K562 (cell line): ENCODE measurements around the gene TMCC2. TPM values are rescaled to one million over a fixed set of nuclear protein-coding genes. Genes with fewer than 3 reads are reported as not detected.

Source experiments
- GTF2F1 ChIP-seq: IDR thresholded peaks from 2 replicates; pipeline ENCODE4 v1.6.1; 2011; ENCODE audit warnings: low read depth, low read length, improper control_type of control experiment
- KLF10 ChIP-seq: fragments of 250-450 bp; sonication (Bioruptor Pico); IDR thresholded peaks from 2 replicates; pipeline ENCODE4 v1.6.1; 2021; ENCODE audit warnings: matching md5 sums
- PTBP1 ChIP-seq: fragments of 200-400 bp; formaldehyde crosslinking; IDR thresholded peaks from 2 replicates; pipeline ENCODE4 v1.6.1; 2017; ENCODE audit warnings: low read depth, low read length
- polyA plus RNA-seq, 8 experiments: library from polyadenylated mRNA; depleted of rRNA in 4 of 8; stranded (reverse) in 5 of 8; unstranded in 3 of 8; fragments of >200 nt; fragmentation: Nextera tagmentation in 2 of 8; fragmentation: Illumina TruSeq in 1 of 8; extraction: Ambion mirVana in 2 of 8; extraction: Trizol in 1 of 8; gene quantifications; 2 replicates each; pipeline versions ENCODE4 v1.2.1 to v1.2.3, GENCODE V29; 2011 to 2014; ENCODE audit warnings: inconsistent platforms in 1 of 8, missing spikeins in 1 of 8
- total RNA-seq, 7 experiments: library from RNA; depleted of rRNA in 6 of 7; stranded (reverse); fragments of >200 nt in 6 of 7; fragmentation: Illumina TruSeq in 2 of 7; extraction: Trizol in 2 of 7; gene quantifications; 2 replicates each; pipeline versions ENCODE4 v1.2.1 to v1.2.3, GENCODE V29; 2011 to 2021; ENCODE audit warnings: low replicate concordance in 1 of 7
- TF ChIP-seq, protein P1 (sequence below): fragments of 150-350 bp; conservative IDR thresholded peaks from 2 replicates; pipeline ENCODE4 v1.6.1; 2014; ENCODE audit warnings: low read length
- TF ChIP-seq, protein P2 (sequence below): fragments of 250-450 bp; sonication (Bioruptor Pico); IDR thresholded peaks from 2 replicates; pipeline ENCODE4 v1.8.0; 2022; ENCODE audit warnings: moderate library complexity, mild to moderate bottlenecking, inconsistent platforms
- TF ChIP-seq, protein P3 (sequence below): fragments of 450-650 bp; conservative IDR thresholded peaks from 2 replicates; pipeline ENCODE4 v1.6.1; 2016; ENCODE audit warnings: missing genetic modification characterization, low read depth, mild to moderate bottlenecking, control low read depth, missing compliant biosample characterization
- TF ChIP-seq, protein P4 (sequence below): fragments of 200-600 bp; sonication (generic); IDR thresholded peaks from one replicate; pipeline ENCODE4 v1.6.1; 2012; ENCODE audit warnings: mild to moderate bottlenecking, low read depth, low read length, inconsistent platforms
- TF ChIP-seq, protein P5 (sequence below): fragments of 450-650 bp; formaldehyde crosslinking; IDR thresholded peaks from 2 replicates; pipeline ENCODE4 v1.4.0; 2020; ENCODE audit warnings: mild to moderate bottlenecking, moderate library complexity

The TMCC2 gene
- total and polyA plus RNA-seq, 9 of the 15 experiments (the other 6 are each of a cell fraction or from before 2014, with no cell fraction given), result 0.06 to 1.8 (median 0.98) TPM

DNA sequence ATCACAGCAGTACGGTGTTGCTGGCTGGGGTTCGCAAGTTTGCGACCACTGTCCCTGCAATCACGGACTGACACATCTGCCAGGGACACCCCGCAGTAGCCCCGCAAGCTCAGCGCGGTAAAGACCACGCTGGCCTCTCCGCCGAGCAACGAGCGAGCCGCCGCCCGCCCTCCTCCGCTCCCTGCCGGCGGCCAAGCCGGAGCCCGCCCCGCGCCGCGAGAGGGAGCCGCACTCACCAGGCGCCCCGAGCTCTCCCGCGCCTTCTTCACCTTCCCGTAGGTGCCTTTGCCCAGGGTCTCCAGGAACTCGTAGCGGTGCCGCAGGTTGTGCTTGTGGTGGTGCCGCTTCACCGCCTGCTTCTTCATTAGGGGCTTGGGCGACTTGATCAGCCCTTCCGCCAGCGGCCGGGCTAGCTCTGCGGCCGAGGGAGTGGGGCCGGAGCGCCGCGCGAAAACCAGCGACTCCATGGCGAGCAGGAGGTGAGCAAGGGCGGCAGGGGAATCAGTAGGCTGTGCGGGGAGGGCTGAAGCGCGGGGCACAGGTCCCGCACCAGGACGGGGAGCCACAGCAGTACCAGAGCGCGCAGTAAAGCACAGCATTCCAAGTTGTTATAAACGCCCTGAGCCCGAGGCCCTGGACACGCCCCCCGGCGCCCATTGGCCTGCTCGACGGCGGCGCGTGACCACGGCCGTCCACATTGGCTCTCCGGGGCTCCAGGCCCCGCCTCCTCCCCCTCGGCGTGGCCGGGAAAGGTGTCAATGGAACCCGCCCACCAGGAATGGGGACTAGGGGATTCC, 93.6 kb downstream of the TMCC2 start, which contains the start of gene NUAK2 (continued):
- TF ChIP-seq, protein P1, sequence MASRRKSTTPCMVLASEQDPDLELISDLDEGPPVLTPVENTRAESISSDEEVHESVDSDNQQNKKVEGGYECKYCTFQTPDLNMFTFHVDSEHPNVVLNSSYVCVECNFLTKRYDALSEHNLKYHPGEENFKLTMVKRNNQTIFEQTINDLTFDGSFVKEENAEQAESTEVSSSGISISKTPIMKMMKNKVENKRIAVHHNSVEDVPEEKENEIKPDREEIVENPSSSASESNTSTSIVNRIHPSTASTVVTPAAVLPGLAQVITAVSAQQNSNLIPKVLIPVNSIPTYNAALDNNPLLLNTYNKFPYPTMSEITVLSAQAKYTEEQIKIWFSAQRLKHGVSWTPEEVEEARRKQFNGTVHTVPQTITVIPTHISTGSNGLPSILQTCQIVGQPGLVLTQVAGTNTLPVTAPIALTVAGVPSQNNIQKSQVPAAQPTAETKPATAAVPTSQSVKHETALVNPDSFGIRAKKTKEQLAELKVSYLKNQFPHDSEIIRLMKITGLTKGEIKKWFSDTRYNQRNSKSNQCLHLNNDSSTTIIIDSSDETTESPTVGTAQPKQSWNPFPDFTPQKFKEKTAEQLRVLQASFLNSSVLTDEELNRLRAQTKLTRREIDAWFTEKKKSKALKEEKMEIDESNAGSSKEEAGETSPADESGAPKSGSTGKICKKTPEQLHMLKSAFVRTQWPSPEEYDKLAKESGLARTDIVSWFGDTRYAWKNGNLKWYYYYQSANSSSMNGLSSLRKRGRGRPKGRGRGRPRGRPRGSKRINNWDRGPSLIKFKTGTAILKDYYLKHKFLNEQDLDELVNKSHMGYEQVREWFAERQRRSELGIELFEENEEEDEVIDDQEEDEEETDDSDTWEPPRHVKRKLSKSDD, result no peak
- TF ChIP-seq, protein P2, sequence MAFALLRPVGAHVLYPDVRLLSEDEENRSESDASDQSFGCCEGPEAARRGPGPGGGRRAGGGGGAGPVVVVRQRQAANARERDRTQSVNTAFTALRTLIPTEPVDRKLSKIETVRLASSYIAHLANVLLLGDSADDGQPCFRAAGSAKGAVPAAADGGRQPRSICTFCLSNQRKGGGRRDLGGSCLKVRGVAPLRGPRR (CRISPR knock-in tag), result no peak
- TF ChIP-seq, protein P3, sequence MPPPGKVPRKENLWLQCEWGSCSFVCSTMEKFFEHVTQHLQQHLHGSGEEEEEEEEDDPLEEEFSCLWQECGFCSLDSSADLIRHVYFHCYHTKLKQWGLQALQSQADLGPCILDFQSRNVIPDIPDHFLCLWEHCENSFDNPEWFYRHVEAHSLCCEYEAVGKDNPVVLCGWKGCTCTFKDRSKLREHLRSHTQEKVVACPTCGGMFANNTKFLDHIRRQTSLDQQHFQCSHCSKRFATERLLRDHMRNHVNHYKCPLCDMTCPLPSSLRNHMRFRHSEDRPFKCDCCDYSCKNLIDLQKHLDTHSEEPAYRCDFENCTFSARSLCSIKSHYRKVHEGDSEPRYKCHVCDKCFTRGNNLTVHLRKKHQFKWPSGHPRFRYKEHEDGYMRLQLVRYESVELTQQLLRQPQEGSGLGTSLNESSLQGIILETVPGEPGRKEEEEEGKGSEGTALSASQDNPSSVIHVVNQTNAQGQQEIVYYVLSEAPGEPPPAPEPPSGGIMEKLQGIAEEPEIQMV (tag), result no peak
- TF ChIP-seq PTBP1, result no peak
- TF ChIP-seq, protein P4, sequence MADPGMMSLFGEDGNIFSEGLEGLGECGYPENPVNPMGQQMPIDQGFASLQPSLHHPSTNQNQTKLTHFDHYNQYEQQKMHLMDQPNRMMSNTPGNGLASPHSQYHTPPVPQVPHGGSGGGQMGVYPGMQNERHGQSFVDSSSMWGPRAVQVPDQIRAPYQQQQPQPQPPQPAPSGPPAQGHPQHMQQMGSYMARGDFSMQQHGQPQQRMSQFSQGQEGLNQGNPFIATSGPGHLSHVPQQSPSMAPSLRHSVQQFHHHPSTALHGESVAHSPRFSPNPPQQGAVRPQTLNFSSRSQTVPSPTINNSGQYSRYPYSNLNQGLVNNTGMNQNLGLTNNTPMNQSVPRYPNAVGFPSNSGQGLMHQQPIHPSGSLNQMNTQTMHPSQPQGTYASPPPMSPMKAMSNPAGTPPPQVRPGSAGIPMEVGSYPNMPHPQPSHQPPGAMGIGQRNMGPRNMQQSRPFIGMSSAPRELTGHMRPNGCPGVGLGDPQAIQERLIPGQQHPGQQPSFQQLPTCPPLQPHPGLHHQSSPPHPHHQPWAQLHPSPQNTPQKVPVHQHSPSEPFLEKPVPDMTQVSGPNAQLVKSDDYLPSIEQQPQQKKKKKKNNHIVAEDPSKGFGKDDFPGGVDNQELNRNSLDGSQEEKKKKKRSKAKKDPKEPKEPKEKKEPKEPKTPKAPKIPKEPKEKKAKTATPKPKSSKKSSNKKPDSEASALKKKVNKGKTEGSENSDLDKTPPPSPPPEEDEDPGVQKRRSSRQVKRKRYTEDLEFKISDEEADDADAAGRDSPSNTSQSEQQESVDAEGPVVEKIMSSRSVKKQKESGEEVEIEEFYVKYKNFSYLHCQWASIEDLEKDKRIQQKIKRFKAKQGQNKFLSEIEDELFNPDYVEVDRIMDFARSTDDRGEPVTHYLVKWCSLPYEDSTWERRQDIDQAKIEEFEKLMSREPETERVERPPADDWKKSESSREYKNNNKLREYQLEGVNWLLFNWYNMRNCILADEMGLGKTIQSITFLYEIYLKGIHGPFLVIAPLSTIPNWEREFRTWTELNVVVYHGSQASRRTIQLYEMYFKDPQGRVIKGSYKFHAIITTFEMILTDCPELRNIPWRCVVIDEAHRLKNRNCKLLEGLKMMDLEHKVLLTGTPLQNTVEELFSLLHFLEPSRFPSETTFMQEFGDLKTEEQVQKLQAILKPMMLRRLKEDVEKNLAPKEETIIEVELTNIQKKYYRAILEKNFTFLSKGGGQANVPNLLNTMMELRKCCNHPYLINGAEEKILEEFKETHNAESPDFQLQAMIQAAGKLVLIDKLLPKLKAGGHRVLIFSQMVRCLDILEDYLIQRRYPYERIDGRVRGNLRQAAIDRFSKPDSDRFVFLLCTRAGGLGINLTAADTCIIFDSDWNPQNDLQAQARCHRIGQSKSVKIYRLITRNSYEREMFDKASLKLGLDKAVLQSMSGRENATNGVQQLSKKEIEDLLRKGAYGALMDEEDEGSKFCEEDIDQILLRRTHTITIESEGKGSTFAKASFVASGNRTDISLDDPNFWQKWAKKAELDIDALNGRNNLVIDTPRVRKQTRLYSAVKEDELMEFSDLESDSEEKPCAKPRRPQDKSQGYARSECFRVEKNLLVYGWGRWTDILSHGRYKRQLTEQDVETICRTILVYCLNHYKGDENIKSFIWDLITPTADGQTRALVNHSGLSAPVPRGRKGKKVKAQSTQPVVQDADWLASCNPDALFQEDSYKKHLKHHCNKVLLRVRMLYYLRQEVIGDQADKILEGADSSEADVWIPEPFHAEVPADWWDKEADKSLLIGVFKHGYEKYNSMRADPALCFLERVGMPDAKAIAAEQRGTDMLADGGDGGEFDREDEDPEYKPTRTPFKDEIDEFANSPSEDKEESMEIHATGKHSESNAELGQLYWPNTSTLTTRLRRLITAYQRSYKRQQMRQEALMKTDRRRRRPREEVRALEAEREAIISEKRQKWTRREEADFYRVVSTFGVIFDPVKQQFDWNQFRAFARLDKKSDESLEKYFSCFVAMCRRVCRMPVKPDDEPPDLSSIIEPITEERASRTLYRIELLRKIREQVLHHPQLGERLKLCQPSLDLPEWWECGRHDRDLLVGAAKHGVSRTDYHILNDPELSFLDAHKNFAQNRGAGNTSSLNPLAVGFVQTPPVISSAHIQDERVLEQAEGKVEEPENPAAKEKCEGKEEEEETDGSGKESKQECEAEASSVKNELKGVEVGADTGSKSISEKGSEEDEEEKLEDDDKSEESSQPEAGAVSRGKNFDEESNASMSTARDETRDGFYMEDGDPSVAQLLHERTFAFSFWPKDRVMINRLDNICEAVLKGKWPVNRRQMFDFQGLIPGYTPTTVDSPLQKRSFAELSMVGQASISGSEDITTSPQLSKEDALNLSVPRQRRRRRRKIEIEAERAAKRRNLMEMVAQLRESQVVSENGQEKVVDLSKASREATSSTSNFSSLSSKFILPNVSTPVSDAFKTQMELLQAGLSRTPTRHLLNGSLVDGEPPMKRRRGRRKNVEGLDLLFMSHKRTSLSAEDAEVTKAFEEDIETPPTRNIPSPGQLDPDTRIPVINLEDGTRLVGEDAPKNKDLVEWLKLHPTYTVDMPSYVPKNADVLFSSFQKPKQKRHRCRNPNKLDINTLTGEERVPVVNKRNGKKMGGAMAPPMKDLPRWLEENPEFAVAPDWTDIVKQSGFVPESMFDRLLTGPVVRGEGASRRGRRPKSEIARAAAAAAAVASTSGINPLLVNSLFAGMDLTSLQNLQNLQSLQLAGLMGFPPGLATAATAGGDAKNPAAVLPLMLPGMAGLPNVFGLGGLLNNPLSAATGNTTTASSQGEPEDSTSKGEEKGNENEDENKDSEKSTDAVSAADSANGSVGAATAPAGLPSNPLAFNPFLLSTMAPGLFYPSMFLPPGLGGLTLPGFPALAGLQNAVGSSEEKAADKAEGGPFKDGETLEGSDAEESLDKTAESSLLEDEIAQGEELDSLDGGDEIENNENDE, result no peak
- TF ChIP-seq, protein P5, sequence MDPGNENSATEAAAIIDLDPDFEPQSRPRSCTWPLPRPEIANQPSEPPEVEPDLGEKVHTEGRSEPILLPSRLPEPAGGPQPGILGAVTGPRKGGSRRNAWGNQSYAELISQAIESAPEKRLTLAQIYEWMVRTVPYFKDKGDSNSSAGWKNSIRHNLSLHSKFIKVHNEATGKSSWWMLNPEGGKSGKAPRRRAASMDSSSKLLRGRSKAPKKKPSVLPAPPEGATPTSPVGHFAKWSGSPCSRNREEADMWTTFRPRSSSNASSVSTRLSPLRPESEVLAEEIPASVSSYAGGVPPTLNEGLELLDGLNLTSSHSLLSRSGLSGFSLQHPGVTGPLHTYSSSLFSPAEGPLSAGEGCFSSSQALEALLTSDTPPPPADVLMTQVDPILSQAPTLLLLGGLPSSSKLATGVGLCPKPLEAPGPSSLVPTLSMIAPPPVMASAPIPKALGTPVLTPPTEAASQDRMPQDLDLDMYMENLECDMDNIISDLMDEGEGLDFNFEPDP (CRISPR knock-in tag), result no peak
- TF ChIP-seq GTF2F1, result no peak
- TF ChIP-seq KLF10, result no peak
